Stimulated activated CD8-positive, alpha-beta memory T cell treated with anti-CD3 and anti-CD28 coated beads, Interleukin-4, amount 100 ng/mL, for 24 hours (primary cell): ENCODE measurements around the gene TSGA10.
"Not testable (repeated sequence)": the region's sequence is repeated elsewhere in the genome, so short reads cannot be mapped to it uniquely, and the experiment has no call there.

Experiments
- DNase-seq: peaks from one replicate; pipeline ENCODE4 v3.0.0-alpha.2; 2020; ENCODE audit warnings: low read depth

The TSGA10 gene, protein sequence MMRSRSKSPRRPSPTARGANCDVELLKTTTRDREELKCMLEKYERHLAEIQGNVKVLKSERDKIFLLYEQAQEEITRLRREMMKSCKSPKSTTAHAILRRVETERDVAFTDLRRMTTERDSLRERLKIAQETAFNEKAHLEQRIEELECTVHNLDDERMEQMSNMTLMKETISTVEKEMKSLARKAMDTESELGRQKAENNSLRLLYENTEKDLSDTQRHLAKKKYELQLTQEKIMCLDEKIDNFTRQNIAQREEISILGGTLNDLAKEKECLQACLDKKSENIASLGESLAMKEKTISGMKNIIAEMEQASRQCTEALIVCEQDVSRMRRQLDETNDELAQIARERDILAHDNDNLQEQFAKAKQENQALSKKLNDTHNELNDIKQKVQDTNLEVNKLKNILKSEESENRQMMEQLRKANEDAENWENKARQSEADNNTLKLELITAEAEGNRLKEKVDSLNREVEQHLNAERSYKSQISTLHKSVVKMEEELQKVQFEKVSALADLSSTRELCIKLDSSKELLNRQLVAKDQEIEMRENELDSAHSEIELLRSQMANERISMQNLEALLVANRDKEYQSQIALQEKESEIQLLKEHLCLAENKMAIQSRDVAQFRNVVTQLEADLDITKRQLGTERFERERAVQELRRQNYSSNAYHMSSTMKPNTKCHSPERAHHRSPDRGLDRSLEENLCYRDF

GRCh38 chr2:99154643-99155536, at the start of gene TSGA10, which contains the start of gene LIPT1:
Gene TSGA10 (minus strand): TSS chr2:99154942. CDS start chr2:99109439, 45,503 bp downstream.
Gene LIPT1 (plus strand): TSS chr2:99154967. CDS start chr2:99161958, 6,991 bp downstream.
- DNase-seq: peak; percentile 93

DNA sequence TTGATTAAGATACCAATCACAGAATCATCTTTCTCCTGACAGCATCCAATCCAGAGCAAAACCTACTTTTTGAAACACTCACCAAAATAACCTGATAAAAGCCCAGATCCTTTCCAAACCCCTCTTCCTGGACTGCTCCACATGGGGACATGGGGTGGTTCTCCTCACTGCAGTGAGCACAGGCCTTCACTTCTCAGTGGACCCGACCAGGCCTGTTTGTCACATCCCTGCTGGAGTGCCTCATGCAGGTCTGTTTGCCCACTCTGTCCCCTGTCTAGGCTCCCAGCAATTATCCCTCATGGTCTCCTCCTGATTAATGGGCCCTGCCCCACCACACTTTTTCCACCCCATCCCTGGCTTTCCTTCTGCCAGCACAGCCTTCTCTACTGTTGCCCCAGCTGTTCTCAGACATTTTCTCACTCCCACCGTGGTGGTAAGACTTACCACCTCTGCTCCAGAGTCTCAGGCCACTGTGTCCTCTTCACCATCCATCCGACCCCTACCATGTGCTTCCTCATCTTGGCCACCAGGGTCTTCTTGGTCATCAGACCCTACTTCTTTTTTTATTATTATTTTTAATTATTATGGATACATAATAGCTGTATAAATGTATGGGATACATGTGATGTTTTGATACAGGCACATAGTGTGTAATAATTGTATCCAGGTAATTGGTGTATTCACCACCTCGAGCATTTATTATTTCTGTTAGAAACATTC, 47.4 kb upstream of the TSGA10 start:
- DNase-seq: no peak

DNA sequence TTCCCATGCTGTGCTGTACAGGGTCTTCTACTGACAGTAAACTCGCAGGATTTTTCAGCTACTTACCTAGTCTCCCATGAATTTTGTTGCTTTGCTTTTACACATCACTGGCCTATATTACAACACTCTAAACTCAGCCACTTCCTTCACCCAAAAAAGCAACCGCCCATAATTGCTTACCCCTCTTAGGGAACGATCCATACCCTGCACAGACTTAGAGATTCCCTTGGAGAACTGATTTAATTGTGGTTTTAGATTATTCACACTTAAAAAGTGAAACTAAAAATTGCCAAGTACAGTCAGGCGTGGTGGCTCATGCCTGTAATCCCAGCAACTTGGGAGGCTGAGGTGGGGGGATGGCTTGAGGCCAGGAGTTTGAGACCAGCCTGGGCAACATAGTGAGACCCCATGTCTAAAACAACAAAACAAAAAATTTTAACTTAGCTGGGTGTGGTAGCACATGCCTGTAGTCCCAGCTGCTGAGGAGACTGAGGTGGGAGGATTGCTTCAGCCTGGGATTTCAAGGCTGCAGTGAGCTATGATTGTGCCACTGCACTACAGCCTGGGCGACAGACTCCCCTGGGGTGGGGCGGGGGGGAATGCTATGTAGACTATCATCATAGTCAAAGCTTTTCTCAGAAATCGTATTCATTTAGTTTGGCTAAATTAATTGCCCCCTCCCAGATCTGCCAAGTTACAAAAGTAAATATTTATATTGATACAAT, 45.5 kb upstream of the TSGA10 start:
- DNase-seq: no peak

DNA sequence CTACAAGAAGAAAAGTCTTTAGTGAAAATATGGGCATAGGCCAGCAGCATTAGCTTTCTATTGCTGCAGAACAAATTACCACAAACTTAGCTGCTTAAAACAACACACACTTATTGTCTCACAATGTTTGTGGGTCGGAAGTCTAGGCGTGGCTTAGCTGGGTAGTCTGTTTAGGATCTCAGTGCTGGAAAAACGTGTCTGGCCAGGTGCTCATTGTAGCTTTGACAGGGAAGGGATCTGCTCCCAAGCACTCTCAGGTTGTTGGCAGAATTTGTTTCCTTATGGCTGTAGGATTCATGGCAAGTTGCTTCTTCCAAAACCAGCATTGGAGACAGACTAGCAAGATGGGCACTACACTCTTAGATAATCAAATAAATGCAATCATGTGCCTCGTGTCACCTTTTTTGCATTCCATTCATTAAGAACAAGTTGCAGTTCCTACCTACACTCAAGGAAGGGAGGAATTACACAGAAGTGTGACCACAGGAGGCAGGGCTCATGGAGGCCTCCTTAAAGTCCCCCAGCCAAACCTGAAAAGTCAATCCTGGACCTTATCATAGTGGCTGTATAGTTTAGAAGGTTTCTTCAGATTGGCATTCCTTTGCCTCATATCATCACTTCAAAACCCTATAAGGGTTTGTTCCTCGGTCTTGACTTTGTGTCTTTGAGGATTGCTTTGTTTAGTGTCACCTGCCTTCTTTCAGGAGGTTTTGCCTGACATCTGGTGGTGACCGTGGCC, 43.5 kb upstream of the TSGA10 start:
- DNase-seq: no peak

DNA sequence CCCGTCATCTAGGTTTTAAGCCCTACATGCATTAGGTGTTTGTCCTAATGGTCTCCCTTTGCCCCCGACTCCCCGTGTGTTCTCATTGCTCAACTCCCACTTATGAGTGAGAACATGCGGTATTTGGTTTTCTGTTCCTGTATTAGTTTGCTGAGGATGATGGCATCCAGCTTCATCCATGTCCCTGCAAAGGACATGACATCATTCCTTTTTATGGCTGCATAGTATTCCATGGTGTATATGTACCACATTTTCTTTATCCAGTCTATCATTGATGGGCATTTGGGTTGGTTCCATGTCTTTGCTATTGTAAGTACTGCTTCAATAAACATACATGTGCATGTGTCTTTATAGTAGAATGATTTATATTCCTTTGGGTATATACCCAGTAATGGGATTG, 37.6 kb upstream of the TSGA10 start:
- DNase-seq: not testable (repeated sequence)

DNA sequence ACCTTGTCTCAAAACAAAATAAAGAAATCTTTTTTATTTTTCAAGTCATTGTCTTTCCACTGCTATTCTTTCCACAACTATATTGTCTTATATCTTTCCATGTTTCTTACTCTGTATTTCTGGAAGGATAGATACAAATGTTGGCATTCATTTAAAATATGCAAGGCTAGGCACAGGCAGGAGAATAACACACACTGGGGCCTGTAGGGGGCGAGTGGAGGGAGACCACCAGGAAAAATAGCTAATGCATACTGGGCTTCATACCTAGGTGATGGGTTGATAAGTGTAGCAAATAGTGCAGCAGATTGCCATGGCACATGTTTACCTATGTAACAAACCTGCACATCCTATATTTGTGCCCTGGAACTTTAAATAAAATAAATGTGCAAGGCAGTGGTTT, 35.8 kb upstream of the TSGA10 start:
- no peak for DNase-seq

DNA sequence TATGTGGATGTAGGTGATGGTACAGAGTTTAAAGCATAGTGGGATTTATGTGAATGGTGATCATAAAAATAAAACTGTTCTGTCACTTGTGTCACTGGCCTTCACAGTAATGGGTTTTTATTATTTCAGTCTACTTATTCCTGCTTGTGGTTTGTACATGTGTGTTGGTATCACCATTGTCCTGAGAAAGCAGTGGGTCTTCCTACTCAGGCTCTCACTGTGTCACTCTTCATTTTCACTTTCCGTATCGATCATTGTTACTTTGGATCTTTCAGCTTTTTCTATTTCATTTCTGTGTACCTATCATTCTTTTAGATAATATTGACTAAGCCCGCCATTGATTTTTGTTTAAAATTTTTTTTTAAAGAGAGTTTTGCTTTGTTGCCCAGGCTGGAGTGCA, 33.6 kb upstream of the TSGA10 start:
- no peak for DNase-seq

DNA sequence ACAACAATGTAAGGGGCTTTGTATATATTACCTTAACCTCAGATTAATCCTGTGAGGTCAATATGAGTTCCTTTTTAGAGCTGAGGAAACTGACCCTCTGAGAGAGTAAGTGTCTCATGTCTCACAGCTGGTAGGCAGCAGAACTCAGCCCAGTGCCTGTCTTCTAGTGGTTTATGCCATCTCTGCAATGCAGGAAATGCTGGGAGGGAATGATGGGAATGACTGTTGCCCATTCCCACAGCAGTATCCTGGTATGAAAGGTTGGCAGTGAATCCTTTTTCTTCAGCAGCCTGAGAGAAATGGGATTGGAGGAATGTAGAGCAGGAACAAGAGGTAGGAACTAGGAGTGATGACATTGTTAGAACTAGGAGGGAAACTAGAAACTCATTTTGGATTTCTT, 32.3 kb upstream of the TSGA10 start:
- DNase-seq: no peak

DNA sequence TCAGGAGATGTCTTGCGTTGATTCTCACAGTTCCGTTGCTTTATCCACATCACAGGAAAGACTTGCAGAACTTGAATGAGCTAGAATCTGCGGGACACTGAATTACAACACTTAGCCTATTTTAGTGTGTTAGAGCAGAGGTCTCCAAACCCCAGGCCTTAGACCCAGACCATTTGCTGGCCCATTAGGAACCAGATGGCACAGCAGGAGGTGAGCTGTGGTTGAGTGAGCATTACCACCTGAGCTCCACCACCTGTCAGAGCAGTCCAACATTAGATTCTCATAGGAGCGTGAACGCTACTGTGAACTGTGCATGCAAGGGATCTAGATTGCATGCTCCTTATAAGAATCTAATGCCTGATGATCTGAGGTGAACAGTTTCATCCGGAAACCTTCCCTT, 30.1 kb upstream of the TSGA10 start:
- no peak for DNase-seq

- no peak for DNase-seq
Measured at GRCh38 chr2:99183025-99183424, 28.3 kb upstream of the TSGA10 start.

GRCh38 chr2:99181624-99182000, 26.9 kb upstream of the TSGA10 start:
- DNase-seq: no peak

DNA sequence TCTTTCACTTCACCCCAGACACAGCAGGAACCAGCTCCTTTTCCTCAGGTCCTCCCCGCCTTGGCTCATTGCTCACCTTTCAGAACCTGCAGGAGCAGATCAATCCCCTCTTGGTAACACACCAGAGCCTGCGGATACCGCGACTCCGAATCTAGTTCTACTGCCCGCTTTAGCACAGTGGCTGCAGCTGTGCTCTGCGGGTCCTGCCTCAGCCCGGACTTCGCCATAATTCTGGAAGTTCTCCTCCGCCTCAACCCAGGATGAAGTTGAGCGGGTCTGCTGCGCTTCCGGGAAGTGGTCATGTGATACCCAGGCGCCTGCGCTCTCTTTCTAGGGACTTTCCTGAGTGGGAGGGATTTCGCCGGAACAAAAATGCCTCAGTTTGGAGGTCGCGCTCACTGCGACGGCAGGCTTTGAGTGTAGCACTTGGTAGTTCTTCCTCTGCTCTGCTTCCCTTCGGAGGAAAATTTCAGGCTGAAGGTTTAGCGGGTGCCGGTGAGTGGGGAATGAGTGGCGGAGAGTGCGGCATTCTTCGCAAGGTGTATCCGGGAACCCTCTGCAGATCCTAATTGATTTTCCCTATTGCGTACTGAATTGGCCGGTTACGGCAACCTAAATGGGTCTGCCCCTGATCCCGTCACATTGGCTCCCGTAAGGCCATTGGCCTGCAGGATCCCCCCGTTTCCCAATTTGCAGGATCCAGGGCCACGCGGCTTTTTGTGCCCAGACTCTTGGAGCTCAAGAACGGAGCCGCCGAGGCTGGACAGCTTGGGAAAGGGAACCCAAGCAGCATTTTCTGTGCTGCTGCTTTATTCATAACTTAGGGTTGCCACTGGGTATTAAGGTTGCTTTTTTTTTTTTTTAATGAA, 26.2 kb upstream of the TSGA10 start, which contains the start of the genes MITD1 and MRPL30:
MITD1 (minus strand) TSS at position 304 of the 869 bp plus-strand sequence; CDS start at position 227, 77 bp downstream.
MRPL30 (plus strand) TSS at position 430 of the 869 bp plus-strand sequence. CDS start 5,020 bp downstream, outside the sequence.
- peak; percentile 79 for DNase-seq

GRCh38 chr2:99171377-99172140, 16.8 kb upstream of the TSGA10 start:
- no peak for DNase-seq

GRCh38 chr2:99169534-99169933, 14.8 kb upstream of the TSGA10 start:
- no peak for DNase-seq

GRCh38 chr2:99166218-99166617, 11.5 kb upstream of the TSGA10 start:
- DNase-seq: no peak

DNA sequence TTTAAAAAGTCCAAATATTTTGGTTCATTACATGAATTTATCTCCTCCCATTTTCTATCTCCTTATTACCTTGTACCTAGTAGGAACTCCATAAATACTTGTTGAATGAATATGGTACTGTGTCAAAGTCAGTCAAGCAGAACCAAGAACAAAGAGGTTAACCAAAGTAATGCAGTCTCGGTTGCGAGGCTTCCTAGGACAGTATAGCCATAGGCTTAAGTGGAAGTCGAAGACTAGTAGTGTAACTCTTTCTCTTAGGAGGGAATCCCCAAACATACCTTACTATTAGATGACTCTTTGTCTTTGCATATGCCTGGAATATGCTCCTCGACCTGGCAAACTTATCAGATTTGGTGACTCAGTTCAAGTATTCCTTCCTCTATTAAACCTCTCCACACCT, 4.9 kb upstream of the TSGA10 start:
- no peak for DNase-seq

DNA sequence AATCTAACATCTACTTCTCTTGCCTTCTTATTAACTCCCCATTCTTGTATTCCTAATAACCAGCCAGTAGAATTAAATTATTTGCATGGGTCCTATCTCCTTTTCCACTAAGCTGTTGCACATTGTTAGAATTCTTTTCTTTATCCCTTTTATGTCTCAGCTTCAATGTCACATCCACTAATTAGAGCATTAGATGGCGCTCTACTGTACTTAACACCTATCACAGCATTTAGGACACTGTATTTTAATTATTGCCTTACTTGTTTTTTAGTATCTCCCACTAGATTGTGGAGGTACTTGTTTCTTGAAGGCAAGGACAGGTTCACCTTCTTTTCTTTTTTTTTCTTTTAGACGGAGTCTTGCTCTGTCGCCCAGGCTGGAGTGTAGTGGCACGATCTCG, 3.9 kb upstream of the TSGA10 start:
- no peak for DNase-seq

GRCh38 chr2:99156891-99157290, 2.1 kb upstream of the TSGA10 start:
- DNase-seq: no peak
